GM10847 (cell line): Measurements from ENCODE around the gene KCNK2.

Experiments used
- POLR2A ChIP-seq: IDR thresholded peaks from 2 replicates; pipeline ENCODE4 v1.6.1; 2011; ENCODE audit not compliant: insufficient read length; ENCODE audit errors: extremely low read depth

KCNK2 gene, protein sequence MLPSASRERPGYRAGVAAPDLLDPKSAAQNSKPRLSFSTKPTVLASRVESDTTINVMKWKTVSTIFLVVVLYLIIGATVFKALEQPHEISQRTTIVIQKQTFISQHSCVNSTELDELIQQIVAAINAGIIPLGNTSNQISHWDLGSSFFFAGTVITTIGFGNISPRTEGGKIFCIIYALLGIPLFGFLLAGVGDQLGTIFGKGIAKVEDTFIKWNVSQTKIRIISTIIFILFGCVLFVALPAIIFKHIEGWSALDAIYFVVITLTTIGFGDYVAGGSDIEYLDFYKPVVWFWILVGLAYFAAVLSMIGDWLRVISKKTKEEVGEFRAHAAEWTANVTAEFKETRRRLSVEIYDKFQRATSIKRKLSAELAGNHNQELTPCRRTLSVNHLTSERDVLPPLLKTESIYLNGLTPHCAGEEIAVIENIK

DNA sequence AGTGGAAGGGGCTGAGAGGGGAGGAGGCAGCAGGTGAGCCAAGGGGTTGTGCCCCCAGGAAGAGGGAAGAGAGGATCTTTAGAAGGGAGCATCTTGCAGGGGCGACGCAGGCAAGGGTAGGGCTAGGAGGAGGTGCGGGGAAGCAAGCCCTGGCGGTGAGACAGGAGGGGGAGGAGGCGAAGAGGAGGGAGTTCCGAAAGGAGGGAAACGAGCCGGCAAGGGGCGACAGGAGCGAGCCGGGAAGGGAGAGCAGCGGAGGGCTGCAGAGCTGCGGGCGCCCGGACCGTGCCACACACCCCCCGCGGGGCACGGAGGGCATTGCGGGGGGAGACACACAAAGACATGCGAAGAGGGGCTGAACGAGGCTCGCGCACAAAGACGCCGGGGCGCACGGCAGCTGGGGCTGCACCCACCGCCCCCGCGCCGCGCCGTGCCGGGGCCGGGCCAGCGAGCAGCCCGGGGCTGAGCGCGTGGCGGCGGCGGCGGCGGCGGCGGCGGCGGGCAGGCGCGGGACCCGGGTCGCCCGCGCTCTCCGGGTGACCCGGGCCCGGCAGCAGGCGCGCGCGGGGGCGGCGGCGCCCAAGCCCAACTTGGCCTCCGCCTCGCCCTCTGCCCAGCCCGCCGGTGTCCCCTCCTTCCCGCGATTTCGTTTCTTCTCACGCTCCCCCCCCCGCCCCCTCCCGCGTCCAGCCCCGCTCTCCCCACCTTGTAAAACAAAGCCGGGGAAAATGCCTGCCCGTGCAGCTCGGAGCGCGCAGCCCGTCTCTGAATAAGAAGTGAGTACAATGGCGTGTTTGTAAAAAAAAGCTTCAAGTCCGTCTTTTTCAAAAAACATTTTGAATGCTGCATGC, at the start of gene KCNK2:
Gene KCNK2, plus strand, starts transcription at position 206 of the 851 bp plus-strand sequence. CDS start 649 bp downstream, outside the sequence.
- TF ChIP-seq POLR2A: no peak

DNA sequence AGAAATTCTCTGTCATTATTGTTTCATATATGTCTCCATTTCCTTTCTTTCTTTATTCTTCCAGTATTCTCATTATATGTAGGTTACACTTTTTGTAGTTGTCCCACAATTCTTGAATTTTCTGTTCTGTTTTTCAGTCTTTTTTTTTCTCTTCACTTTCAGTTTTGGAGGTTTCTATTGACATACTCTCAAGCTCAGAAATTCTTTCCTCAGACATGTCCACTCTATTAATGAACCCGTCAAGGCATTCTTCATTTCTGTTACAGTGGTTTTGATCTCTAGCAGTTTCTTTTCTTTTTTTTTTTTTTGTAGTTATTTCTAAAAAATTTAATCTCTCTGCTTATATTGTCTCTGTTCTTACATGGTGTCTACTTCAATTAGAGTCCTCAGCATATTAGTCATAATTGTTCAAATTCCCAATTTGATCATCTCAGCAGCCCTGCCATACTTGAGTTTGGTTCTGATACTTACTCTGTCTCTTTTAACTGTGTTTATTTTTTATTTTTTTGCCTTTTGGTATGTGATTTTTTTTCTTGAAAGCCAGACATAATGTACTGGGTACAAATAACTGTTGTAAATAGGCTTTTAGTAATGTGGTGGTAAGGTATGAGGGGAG, 49.5 kb upstream of the KCNK2 start:
- TF ChIP-seq POLR2A: no peak

DNA sequence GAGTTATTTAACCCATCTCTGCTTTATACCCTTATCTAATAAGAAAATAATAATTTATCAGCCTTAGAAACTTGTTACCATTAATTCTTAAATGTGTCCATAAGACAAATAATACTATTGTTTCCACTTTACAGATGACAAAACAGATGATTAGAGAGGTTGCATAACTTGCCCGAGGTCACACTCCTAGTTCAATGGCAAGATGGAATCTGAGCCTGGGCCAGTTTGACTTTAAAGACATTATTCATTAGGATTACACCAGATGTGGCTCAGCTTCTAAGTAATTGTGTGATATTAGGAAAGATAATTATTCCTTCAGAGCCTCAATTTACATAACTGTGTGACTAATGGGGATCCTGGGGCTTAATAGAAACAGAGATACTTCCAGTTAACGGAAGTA, 42.3 kb upstream of the KCNK2 start:
- TF ChIP-seq POLR2A: no peak

DNA sequence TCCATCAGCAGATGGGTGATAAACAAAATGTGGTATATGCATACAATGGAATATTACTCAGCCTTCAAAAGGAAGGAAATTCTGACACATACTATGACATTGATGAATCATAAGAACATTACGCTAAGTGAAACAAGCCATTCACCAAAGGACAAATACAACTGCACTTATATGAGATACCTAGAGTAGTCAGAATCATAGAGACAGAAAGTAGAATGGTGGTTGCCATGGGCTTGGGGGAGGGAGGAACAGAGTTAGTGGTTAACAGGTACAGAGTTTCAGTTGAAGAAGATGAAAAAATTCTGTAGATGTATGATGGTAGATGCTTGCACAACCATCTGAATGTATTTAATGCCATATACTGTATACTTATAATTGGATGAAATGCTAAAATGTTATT, 39.1 kb upstream of the KCNK2 start:
- no peak for TF ChIP-seq POLR2A

DNA sequence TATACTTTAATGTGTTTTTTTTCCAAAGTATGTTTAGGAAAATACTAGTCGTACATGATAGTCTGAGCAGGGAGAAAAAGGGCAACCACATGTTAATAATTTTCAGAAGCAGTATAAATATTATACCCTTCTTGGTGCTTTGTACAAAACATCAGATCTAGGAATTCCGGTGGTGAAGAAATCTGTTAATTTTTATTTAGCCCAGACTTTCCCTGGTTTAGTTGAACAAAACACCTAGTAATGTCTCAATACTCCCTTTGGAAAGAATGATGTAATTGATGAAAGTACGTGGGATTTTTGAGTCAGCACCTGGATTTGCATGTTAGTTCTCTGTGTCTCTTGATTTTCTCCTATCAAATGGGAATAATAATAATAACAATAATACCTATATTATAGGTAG, 38.4 kb upstream of the KCNK2 start:
- no peak for TF ChIP-seq POLR2A

DNA sequence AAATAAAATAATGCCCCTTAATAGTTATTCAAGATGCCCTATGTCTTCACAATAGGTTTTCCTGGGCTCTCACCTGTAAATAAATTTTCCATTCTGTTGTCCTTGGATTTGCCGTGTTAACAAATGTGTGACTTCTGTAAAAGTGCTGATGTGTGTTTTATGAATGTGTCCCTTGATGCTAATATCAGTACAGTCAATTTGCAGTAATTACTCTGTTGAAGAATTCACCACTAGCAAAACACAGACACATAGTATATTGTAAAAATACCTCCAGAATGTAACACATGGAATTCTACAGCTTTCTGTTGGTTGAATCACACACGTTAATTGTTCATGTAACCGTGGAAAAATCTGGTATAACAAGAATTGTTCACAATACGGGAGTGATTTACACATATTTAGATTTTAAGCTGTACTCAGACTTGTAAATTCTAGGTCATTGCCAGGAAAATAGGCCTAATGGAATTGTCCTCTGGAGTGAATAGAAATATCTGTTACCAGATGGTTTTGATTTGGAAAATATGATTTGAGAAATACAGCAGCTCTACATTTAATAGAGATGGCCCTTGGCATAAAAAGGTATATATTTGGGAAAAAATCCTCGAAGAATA, 36.7 kb upstream of the KCNK2 start:
- TF ChIP-seq POLR2A: no peak

DNA sequence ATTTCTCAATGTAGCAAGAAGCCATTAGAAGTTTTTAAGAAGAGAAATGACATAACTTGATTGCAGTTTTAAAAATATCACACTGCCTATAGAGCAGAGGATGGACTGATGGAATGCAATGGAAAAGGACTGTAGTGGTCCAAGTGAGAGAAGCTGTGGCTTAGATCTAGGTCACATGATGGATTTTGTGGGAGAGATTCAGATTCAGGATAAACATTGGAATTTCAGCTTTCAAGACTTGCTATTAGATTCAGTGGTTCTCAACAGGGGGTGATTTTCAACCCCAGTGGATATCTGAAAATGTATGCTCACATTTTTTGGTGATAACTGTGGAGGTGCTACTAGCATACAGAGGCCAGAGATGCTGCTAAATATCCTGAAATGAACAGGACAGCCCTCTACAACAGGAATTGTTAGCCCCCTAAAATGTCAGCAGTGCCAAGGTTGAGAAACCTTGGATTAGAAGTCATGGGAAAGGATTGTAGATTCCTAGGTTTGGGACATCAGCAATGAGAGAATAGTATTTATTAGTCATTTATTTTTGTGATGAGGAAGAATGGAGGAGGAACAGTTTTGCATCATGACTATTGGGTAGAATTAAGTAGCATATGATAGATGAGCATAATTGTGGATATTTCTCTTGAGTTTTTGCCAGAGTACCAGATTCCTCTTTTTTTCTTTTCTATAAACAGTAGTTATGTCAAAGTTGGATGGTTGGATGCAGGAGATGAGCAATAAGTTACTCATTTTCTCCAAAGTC, 30.1 kb upstream of the KCNK2 start:
- no peak for TF ChIP-seq POLR2A

DNA sequence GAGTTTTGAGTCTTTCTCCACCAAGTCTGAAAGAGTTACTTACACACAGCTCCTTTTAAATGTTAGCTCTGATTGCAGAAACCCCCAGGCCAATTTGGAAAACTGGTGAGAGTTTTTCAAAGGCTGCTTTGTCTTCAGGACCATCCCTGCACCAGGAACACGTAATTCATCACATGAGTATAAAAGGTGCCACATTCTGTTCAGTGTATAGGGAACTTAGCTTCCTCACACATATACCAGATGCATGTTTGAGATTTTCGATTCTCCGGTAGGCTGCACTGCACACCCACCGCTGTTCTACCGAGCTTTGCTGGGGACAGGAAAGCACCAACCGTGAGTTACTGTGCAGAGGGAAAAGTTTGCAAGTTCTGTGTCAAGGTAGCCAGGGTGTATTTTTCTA, 28.3 kb upstream of the KCNK2 start:
- no peak for TF ChIP-seq POLR2A

DNA sequence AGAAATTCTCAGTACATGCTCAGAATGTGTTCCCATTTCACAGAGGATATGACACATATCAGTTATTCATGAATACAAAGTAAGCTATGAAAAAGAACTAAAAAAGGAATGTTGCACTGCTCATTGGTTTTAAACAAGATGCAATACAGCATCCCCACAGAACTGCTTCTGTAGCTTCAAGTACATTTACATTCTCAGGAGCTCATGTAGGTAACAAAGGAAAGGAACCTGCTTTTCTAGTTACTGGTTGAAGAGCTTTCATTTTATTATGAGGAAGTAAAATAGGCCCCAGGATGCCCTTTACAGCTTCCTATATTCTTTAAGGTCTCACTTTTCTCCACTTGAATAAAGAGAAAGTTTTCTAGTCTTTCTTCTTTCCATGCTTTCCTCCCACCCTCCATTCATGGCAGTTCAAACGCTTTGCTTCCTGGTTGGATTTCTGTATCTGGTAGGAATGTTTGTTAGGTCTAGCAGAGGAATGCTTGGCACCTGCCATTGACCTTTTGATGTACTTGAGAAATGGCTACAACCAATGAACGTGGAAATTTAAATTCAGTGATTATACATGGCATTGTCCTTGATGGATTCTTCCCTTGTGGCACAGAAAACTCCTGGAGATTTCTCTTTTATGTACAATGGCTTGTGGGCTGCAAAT, 27.1 kb upstream of the KCNK2 start:
- TF ChIP-seq POLR2A: no peak

DNA sequence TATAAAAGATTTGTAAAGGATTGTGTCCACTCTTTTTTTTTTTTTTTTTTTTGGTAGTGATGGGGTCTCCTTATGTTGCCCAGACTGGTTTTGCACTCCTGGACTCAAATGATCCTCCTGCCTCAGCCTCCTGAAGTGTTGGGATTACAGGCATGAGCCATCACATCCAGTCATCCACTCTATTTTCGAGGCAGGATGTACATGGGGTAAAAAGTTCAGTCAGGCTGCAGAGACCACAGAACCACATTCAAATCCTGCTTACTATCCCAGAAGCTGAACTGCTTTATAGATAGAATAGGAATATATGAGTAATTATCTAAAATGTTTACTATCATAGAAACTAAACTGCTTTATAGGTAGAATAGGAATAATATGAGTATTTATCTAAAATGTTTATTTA, 26.0 kb upstream of the KCNK2 start:
- TF ChIP-seq POLR2A: no peak

DNA sequence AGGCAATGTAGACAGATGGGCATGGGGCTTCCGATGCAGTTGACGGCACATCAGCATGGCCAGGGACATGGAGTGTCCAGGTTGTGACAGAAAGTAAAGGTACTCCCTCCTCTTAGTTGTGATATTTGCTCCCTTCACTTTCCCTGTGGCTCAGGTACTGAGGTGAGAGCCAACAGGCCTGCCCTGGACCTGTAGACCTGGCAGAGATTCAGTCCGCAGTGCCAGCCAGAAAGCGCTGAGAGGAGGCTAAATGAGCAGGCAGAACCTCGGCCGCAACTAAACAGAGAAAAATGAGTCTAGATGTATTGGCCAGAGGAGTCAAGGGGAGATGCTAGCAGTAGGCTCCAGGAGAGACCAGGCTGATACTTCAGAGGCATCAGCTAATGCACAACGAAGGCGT, 22.6 kb upstream of the KCNK2 start:
- TF ChIP-seq POLR2A: no peak

DNA sequence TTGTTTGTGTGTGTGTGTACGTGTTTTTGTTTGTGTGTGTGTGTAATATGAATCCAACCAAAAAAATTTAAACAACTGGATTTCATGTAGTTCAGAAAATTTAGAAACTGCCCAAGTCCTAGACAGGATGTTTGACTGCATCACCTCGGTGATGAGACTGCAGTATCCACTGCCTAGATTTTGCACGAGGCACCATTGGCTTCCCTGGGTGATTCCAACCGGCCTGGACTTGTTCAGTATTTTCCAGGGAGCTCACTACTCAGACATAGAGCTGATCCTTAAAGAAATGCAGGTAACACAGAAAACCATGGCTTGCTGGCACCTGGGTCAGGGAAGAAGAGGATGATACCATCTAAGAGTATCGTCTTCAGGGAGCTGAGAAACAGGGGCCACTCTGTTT, 18.2 kb upstream of the KCNK2 start:
- TF ChIP-seq POLR2A: no peak

DNA sequence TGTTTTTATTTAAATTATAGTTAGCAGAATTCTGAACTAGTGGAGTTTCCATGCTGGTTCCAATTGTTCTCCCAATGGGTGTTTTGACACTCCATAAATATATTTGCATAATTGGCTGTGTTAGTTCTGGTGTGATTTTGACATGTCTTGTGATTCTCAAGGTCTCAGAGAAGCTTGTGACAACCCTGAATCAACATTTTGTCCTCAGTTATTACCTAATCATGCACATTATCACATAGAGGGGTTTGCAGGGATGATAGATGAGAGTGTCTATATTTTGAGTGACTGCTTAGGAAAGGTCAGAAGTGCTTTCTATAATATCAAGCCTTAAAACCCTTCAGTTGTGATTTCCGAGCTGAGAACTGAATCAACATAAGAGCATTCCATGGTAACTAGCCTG, 11.5 kb upstream of the KCNK2 start:
- TF ChIP-seq POLR2A: no peak

DNA sequence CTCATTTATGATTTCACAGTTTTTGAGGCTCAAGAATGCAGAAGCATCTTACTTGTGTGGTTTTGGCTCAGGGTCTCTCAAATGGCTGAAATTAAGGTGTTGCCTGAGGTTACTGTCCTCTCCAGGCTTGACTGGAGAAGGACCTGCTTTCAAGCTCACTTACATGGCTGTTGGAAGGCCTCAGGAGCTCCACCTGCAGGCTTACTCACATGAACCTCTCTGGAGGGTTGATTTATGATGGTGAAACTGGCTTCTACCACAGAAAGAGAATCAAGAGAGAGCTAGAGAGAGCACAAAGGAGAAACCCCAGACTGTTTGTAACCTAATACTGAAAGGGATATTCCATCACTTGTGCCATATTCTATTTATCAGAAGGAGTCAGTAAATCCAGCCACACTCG, 6.2 kb upstream of the KCNK2 start:
- TF ChIP-seq POLR2A: no peak
